Hepatocyte (in vitro differentiated cells): ENCODE data around the gene CNN3. TPM values are rescaled to one million over a fixed set of nuclear protein-coding genes. Genes with fewer than 3 reads are reported as not detected.

Source experiments
- DNase-seq: peaks from one replicate; pipeline ENCODE4 v3.0.0-alpha.2; 2016; ENCODE audit warnings: low spot score
- H2AFZ ChIP-seq: fragments of 200-600 bp; sonication (generic); 2 replicates; pipeline ENCODE4 v1.6.0; 2016; ENCODE audit warnings: antibody characterized with exemption, mild to moderate bottlenecking
- H3K27ac ChIP-seq: fragments of 200-600 bp; sonication (generic); 2 replicates; pipeline ENCODE4 v1.5.1; 2016; ENCODE audit warnings: mild to moderate bottlenecking
- H3K27me3 ChIP-seq: fragments of 200-600 bp; sonication (generic); 2 replicates; pipeline ENCODE4 v1.6.1; 2016
- H3K36me3 ChIP-seq: fragments of 200-600 bp; sonication (generic); replicated peaks from 2 replicates; pipeline ENCODE4 v1.5.1; 2016; ENCODE audit warnings: low read depth; ENCODE audit not compliant: insufficient read depth
- H3K4me1 ChIP-seq: fragments of 200-600 bp; sonication (generic); 2 replicates; pipeline ENCODE4 v1.5.1; 2016; ENCODE audit warnings: mild to moderate bottlenecking, moderate library complexity; ENCODE audit not compliant: insufficient read depth
- H3K4me2 ChIP-seq: fragments of 200-600 bp; sonication (generic); 2 replicates; pipeline ENCODE4 v1.6.0; 2016
- H3K4me3 ChIP-seq: fragments of 200-600 bp; sonication (generic); 2 replicates; pipeline ENCODE4 v1.5.1; 2016; ENCODE audit warnings: mild to moderate bottlenecking
- H3K79me2 ChIP-seq: fragments of 200-600 bp; sonication (generic); 2 replicates; pipeline ENCODE4 v1.6.0; 2017; ENCODE audit warnings: mild to moderate bottlenecking
- H3K9me2 ChIP-seq: fragments of 200-600 bp; sonication (generic); replicated peaks from 2 replicates; pipeline ENCODE4 v1.6.0; 2017; ENCODE audit warnings: mild to moderate bottlenecking; ENCODE audit not compliant: insufficient read depth
- H3K9me3 ChIP-seq: fragments of 200-600 bp; sonication (generic); 2 replicates; pipeline ENCODE4 v1.5.1; 2016; ENCODE audit warnings: low read depth, mild to moderate bottlenecking
- H4K20me1 ChIP-seq: fragments of 200-600 bp; sonication (generic); 2 replicates; pipeline ENCODE4 v1.6.0; 2016; ENCODE audit warnings: mild to moderate bottlenecking; ENCODE audit not compliant: insufficient read depth, poor library complexity, severe bottlenecking
- EZH2 ChIP-seq: fragments of 200-600 bp; sonication (generic); IDR thresholded peaks from 2 replicates; pipeline ENCODE4 v1.6.1; 2016; ENCODE audit warnings: antibody characterized with exemption, mild to moderate bottlenecking, borderline replicate concordance
- EZH2phosphoT487 ChIP-seq: fragments of 200-600 bp; sonication (generic); IDR thresholded peaks from one replicate; pipeline ENCODE4 v1.6.1; 2018; ENCODE audit warnings: antibody characterized with exemption, mild to moderate bottlenecking, low read depth, moderate library complexity; ENCODE audit not compliant: unreplicated experiment, severe bottlenecking
- WGBS: methylation state at CpG from one replicate; pipeline ENCODE4 v1.1.6; 2016; ENCODE audit warnings: low lambda C conversion rate; ENCODE audit errors: missing lambda C conversion rate; 5-methylcytosine and 5-hydroxymethylcytosine counted together
- polyA plus RNA-seq: library from polyadenylated mRNA; unstranded; fragments of >200 nt; fragmentation: Nextera tagmentation; extraction: Ambion mirVana; gene quantifications from 2 replicates; pipeline ENCODE4 v1.2.1, GENCODE V29; 2016
- total RNA-seq: library from RNA; depleted of rRNA; stranded (reverse); fragments of >200 nt; gene quantifications from 2 replicates; pipeline ENCODE4 v1.2.3, GENCODE V29; 2014
- TF ChIP-seq, protein P1 (sequence below): fragments of 200-600 bp; sonication (generic); IDR thresholded peaks from 2 replicates; pipeline ENCODE4 v1.5.1; 2016; ENCODE audit warnings: antibody characterized with exemption, mild to moderate bottlenecking; ENCODE audit not compliant: poor library complexity

Gene CNN3
- total and polyA plus RNA-seq, 2 experiments from 2014 or later, result 256 to 420 TPM

DNA sequence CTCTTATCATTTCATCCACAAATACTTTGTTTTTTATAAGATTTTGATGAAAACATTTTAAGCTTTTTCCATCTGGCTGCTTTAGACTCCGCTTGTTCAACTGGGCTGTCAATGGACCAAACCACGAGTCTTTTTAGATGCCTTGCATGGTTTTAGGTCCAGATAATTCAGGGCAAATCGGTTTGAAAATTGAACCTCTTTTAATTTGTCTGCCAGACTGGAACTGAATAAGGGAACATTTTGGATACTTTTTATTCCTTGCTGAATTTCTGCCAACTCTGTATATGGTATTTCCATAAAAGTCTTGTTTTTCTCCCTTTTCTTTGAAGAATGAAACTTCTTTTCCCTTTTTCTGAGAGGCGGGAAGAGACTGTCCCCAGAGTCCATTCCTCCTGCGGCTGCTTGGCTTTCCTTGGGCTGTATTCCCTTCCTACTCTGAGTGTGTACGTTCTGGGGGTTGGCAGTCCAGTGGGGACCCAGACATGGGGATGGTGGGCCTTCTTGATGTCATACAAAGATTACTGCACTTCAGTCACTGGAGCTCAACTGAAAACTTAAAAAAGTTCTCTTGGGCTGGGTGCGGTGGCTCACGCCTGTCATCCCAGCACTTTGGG is 46.5 kb upstream of the CNN3 start:
- no peak for DNase-seq
- Histone ChIP-seq H3K27ac (peak overlapping the region; percentile 46), H3K4me1 (peaks cover 13% of the 10 kb centered on the region), H3K27me3 (no peaks in the 10 kb centered on the region), H2AFZ (no peak overlapping the region), H3K79me2 (no peaks in the 10 kb centered on the region), H3K9me2 (no peaks in the 10 kb centered on the region), H3K4me2 (no peak overlapping the region), H3K36me3 (no peaks in the 10 kb centered on the region), H4K20me1 (no peaks in the 10 kb centered on the region), H3K9me3 (no peaks in the 10 kb centered on the region), H3K4me3 (no peak overlapping the region)
- 86% methylated on average over 8 of the region's 8 CpGs for WGBS
- TF ChIP-seq EZH2 (no peak), EZH2phosphoT487 (no peak)
- TF ChIP-seq, protein P1, sequence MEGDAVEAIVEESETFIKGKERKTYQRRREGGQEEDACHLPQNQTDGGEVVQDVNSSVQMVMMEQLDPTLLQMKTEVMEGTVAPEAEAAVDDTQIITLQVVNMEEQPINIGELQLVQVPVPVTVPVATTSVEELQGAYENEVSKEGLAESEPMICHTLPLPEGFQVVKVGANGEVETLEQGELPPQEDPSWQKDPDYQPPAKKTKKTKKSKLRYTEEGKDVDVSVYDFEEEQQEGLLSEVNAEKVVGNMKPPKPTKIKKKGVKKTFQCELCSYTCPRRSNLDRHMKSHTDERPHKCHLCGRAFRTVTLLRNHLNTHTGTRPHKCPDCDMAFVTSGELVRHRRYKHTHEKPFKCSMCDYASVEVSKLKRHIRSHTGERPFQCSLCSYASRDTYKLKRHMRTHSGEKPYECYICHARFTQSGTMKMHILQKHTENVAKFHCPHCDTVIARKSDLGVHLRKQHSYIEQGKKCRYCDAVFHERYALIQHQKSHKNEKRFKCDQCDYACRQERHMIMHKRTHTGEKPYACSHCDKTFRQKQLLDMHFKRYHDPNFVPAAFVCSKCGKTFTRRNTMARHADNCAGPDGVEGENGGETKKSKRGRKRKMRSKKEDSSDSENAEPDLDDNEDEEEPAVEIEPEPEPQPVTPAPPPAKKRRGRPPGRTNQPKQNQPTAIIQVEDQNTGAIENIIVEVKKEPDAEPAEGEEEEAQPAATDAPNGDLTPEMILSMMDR, result no peak

- no peaks in the 10 kb centered on the region for H4K20me1 ChIP-seq
- H3K27ac ChIP-seq, result peak overlapping the region; percentile 65
- H3K9me3 ChIP-seq, result no peaks in the 10 kb centered on the region
- H3K4me2 ChIP-seq, result peak overlapping the region; percentile 19
- no peaks in the 10 kb centered on the region for H3K9me2 ChIP-seq
- H3K79me2 ChIP-seq, result no peaks in the 10 kb centered on the region
- no peak overlapping the region for H2AFZ ChIP-seq
- no peaks in the 10 kb centered on the region for H3K36me3 ChIP-seq
- TF ChIP-seq EZH2phosphoT487 (no peak), EZH2 (no peak)
- TF ChIP-seq, protein P1, result no peak
- H3K4me3 ChIP-seq, result no peak overlapping the region
- WGBS, result 67% methylated on average over 6 of the region's 6 CpGs
- no peaks in the 10 kb centered on the region for H3K27me3 ChIP-seq
- DNase-seq, result no peak
- peaks cover 13% of the 10 kb centered on the region for H3K4me1 ChIP-seq
Observed at GRCh38 chr1:94971491-94971924, 44.6 kb upstream of the CNN3 start.

- no peaks in the 10 kb centered on the region for H3K9me3 ChIP-seq
- H3K36me3 ChIP-seq, result no peaks in the 10 kb centered on the region
- no peaks in the 10 kb centered on the region for H3K27me3 ChIP-seq
- H4K20me1 ChIP-seq, result no peaks in the 10 kb centered on the region
- peaks cover 13% of the 10 kb centered on the region for H3K4me1 ChIP-seq
- H3K4me2 ChIP-seq, result peak overlapping the region; percentile 19
- no peak for DNase-seq
- H2AFZ ChIP-seq, result no peak overlapping the region
- peak overlapping the region; percentile 46 for H3K27ac ChIP-seq
- no peaks in the 10 kb centered on the region for H3K9me2 ChIP-seq
- 54% methylated on average over 2 of the region's 2 CpGs for WGBS
- H3K4me3 ChIP-seq, result no peak overlapping the region
- TF ChIP-seq EZH2phosphoT487 (no peak), EZH2 (no peak)
- TF ChIP-seq, protein P1, result no peak
- H3K79me2 ChIP-seq, result no peaks in the 10 kb centered on the region
Observed at GRCh38 chr1:94970783-94971182, 43.9 kb upstream of the CNN3 start.

GRCh38 chr1:94969137-94969536 is 42.2 kb upstream of the CNN3 start:
- Histone ChIP-seq H2AFZ (no peak overlapping the region), H3K4me3 (no peak overlapping the region), H4K20me1 (no peaks in the 10 kb centered on the region), H3K4me2 (no peak overlapping the region), H3K9me2 (no peaks in the 10 kb centered on the region), H3K4me1 (peaks cover 13% of the 10 kb centered on the region), H3K79me2 (no peaks in the 10 kb centered on the region), H3K27ac (no peak overlapping the region), H3K36me3 (no peaks in the 10 kb centered on the region), H3K9me3 (no peaks in the 10 kb centered on the region), H3K27me3 (no peaks in the 10 kb centered on the region)
- TF ChIP-seq EZH2, result no peak
- no peak for TF ChIP-seq EZH2phosphoT487
- TF ChIP-seq, protein P1, result no peak
- no peak for DNase-seq
- WGBS, result over 99% methylated on average over 6 of the region's 6 CpGs
